Activated CD8-positive, alpha-beta memory T cell treated with anti-CD3 and anti-CD28 coated beads, Interleukin-2, amount 50 U/mL, for 24 hours (primary cell): Measurements from ENCODE around the gene GID4.

Source experiments
- DNase-seq: peaks from one replicate; pipeline ENCODE4 v3.0.0-alpha.2; 2020; ENCODE audit errors: extremely low read depth

Gene GID4

GRCh38 chr17:18101828-18102227 is 62.6 kb downstream of the GID4 start:
- DNase-seq: no peak

- no peak for DNase-seq
Observed at GRCh38 chr17:18102640-18103039, 63.4 kb downstream of the GID4 start.

GRCh38 chr17:18105027-18105426 is 65.8 kb downstream of the GID4 start:
- DNase-seq: no peak

GRCh38 chr17:18105595-18105994 is 66.4 kb downstream of the GID4 start:
- DNase-seq: no peak

DNA sequence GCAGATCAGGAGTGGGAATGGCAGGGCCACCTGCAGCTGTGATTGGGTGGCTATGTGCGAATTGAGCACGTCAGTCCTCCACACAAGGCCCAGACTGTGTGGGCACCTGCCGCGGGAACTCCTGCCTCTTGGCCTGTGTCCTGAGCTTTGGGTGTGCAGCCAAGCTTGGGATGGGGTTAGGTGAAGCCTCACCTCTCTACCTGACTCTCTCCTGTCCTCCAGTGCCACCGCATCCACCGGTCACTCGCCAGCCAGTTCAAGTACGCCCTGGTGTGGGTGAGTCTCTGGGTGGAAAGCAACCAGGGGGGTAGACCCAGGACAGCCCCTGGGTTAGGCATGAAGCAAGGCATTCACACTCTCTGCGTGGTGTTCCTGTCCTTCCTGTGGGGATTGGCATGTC is 67.0 kb downstream of the GID4 start:
- DNase-seq: no peak

DNA sequence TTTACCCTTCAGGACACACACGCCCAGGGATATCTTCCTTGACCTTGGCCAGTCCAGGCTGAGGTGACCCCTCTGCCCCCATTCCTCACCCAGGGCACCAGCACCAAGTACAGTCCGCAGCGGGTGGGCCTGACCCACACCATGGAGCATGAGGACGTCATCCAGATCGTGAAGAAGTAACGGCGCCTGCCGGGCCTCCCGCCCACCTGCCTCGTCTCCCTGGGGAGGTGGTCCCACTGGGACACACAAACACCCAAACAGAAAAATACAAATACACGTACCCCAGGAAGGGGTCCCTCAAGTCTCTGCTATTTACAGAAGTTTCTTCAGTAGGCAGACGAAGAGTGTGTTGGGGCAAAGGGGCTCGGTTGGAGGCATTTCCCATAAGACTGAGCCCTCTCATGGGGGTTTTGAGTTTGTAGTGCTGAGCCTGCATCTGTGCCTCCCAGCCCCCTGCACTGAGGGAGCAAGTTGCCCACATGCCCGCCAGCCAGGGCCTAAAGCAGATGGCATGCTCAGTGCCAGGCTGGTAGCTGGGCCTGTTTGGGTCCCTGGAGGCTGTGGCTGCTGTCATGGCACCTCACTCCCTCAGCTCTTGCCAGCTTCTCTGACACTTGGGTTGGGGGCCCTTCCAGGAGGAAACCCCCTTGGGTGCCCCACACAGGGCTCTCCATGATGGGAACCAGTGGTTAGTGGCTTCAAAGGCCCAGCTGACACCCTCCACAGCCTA is 68.0 kb downstream of the GID4 start:
- no peak for DNase-seq

DNA sequence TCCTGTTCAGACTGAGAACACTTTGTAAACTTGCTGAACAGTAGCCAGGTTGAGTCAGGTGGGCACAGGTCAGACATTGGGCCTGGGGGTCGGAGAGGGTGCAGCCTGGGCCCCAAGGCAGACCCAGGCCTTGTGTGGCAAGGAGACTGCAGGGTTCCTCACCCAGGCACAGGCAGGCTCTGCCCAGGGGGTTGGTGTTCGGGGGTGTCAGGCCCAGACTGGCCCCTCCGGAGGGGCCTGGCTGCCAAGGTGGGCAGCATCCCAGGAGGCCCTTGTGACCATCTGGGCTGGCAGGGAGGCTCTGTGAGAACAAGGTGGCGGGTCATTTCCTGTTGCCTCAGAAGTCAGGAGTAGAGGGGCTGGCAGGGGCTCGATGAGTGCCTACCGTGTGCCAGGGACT is 68.8 kb downstream of the GID4 start:
- DNase-seq: no peak

DNA sequence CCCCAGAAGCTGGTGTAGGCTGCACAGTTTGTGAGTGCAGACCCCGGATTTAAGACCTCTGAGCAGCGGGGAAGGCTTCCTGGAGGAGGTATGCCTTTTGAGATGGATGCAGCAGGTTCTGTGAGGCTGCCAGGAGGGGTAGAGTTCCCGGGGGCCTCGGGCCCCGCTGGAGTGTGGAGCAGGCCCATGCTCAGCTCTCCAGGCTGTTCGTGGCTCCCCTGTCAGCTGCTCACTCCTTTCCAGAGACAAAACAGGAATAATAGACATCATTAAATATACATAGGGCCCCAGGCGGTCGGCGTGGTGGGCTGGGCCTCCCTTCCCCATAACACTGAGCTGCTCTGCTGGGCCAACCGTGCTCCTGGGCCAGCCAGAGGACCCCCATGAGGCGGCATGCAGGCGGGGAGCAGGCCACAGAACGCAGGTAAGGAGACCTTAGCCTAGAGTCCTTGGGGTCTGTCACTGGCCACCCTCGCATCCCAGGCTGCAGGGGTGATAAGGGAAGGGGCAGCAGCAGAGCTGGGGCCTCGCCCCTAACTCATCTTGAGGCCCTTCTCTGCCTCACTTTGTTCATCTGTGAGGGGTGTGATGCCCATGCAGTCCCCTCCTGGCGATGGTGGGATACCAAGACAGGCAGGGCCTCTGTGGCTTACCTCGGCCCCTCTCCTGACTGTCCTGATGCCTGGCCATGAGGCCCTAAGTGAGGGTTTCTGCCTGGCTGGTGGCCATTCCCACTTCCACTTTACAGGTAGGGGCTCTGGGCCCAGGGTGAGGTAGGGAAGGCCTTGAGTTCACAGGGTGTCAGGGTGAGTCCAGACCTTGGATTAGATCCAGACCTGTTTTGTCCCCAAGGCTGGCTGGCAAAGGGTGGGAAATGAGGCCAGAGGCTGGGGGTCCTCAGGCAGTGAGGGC is 69.4 kb downstream of the GID4 start, which contains the start of gene MYO15A:
Gene MYO15A, plus strand, starts transcription at position 356 of the 912 bp plus-strand sequence. CDS start 10,045 bp downstream, outside the sequence.
- DNase-seq: no peak

- DNase-seq: no peak
Observed at GRCh38 chr17:18109935-18110485, 70.8 kb downstream of the GID4 start.

DNA sequence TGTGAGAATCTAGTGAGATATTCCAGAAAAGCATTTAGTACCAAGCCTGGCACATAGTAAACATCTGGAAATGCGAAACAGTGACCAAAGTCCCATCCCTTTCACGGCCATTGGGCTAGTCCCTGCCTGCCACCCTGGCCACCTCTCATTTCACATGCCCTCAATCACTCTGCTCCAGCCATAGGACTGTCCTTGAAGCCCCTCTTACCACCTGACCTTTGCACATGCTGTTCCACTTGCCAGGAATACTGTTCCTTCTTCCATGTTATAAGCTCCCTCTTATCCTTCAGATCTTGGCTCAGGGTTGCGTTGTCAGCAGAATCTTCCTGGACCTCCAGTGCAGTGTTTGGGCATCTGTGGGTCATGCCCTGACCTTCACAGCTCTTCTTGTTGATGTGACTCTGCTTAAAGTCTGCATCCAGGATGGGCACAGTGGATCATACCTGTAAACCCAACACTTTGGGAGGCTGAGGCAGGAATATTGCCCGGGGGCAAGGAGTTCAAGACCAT is 71.5 kb downstream of the GID4 start:
- no peak for DNase-seq

- DNase-seq: no peak
Observed at GRCh38 chr17:18111330-18111971, 72.2 kb downstream of the GID4 start.

DNA sequence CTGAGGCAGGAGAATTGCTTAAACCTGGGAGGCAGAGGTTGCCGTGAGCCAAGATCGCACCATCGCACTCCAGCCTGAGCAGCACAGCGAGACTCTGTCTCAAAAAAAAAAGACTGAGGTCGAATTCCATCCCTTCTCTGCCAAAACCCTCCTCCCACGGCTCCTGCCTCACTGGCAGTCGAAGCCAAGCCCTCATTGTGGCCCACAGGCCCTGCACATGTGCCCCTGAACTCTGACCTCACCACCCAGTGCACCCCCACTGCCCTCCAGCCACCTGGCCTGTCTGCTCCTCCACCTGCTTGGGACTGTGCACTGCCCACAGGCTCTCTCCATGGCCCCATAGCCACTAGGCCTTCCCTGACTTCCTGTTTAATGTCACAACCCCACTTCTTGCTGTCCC is 76.3 kb downstream of the GID4 start:
- DNase-seq: no peak

DNA sequence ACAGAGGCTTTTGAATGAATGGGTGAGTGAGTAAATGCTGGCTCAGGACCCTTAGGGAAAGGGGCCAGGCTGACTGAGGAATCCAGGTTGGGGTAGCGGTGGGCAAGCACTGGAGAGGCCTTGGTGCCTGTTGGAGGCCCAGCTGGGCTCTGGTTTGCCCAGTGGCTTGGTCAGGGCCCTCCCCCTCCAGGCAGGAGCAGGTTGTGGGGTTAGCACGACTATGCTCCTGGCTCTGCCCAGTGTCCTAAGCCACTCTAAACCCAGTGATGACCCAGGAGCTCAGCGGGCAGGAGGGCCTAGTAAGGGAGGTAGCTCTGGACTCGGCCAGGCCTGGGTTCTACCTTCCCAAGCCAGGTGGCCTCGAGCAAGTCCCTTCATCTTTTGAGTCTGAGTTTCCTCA is 76.9 kb downstream of the GID4 start:
- DNase-seq: no peak

- DNase-seq: no peak
Observed at GRCh38 chr17:18117533-18117932, 78.3 kb downstream of the GID4 start.
